K562 (cell line): ENCODE results near the gene SPAG9. TPM values are rescaled to one million over a fixed set of nuclear protein-coding genes. Genes with fewer than 3 reads are reported as not detected.

Experiments used
- CSDE1 ChIP-seq, 2 experiments: fragments of 450-650 bp; IDR thresholded peaks; 2 replicates each; pipeline ENCODE4 v1.6.1; 2016; ENCODE audit warnings: mild to moderate bottlenecking in 1 of 2
- CXXC5 ChIP-seq: fragments of 250-450 bp; sonication (Bioruptor Pico); IDR thresholded peaks from 2 replicates; pipeline ENCODE4 v1.8.0; 2022; ENCODE audit warnings: inconsistent platforms, mild to moderate bottlenecking, moderate library complexity
- EP300 ChIP-seq: IDR thresholded peaks from 2 replicates; pipeline ENCODE4 v1.6.1; 2012; ENCODE audit warnings: low read length, improper control_type of control experiment
- FOXJ2 ChIP-seq: fragments of 200-800 bp; sonication (Bioruptor generic); IDR thresholded peaks from 2 replicates; pipeline ENCODE4 v1.6.1; 2016; ENCODE audit warnings: missing genetic modification characterization, missing compliant biosample characterization
- FOXK2 ChIP-seq, 2 experiments: fragments of 450-650 bp; IDR thresholded peaks in 1 of 2; conservative IDR thresholded peaks in 1 of 2; 2 replicates each; pipeline ENCODE4 v1.6.1; 2016; ENCODE audit warnings: low read depth in 2 of 2, mild to moderate bottlenecking in 1 of 2
- HINFP ChIP-seq: fragments of 450-650 bp; conservative IDR thresholded peaks from 2 replicates; pipeline ENCODE4 v1.6.1; 2016; ENCODE audit warnings: missing genetic modification characterization, low read depth, mild to moderate bottlenecking, control low read depth, missing compliant biosample characterization
- HMBOX1 ChIP-seq: sonication (generic); IDR thresholded peaks from 2 replicates; pipeline ENCODE4 v1.6.1; 2016
- HMGXB4 ChIP-seq: sonication (generic); formaldehyde crosslinking; IDR thresholded peaks from 2 replicates; pipeline ENCODE4 v1.8.1; 2023; ENCODE audit warnings: mild to moderate bottlenecking, missing genetic modification reagents
- MXI1 ChIP-seq: IDR thresholded peaks from 2 replicates; pipeline ENCODE4 v1.6.1; 2011; ENCODE audit warnings: low read depth, mild to moderate bottlenecking, improper control_type of control experiment, low read length
- NFIC ChIP-seq: fragments of 450-650 bp; IDR thresholded peaks from 2 replicates; pipeline ENCODE4 v1.6.1; 2017; ENCODE audit warnings: mild to moderate bottlenecking, inconsistent platforms
- PKNOX1 ChIP-seq: fragments of 450-650 bp; IDR thresholded peaks from 2 replicates; pipeline ENCODE4 v1.6.1; 2016
- RBM15 ChIP-seq: fragments of 200-400 bp; formaldehyde crosslinking; IDR thresholded peaks from 2 replicates; pipeline ENCODE4 v1.6.1; 2018; ENCODE audit warnings: mild to moderate bottlenecking, low read length, moderate library complexity; ENCODE audit not compliant: insufficient read depth
- SMARCE1 ChIP-seq: fragments of 450-650 bp; IDR thresholded peaks from 2 replicates; pipeline ENCODE4 v1.7.1; 2016; ENCODE audit warnings: mild to moderate bottlenecking
- STAT5A ChIP-seq: IDR thresholded peaks from 2 replicates; pipeline ENCODE4 v1.6.1; 2012; ENCODE audit warnings: low read length, inconsistent platforms, borderline replicate concordance
- TAL1 ChIP-seq: fragments of 450-650 bp; IDR thresholded peaks from 2 replicates; pipeline ENCODE4 v1.6.1; 2016; ENCODE audit warnings: mild to moderate bottlenecking
- TCF3 ChIP-seq: sonication (generic); formaldehyde crosslinking; IDR thresholded peaks from 2 replicates; pipeline ENCODE4 v1.4.0; 2020; ENCODE audit warnings: mild to moderate bottlenecking, missing genetic modification reagents
- ZBTB5 ChIP-seq: fragments of 450-650 bp; IDR thresholded peaks from 2 replicates; pipeline ENCODE4 v1.6.1; 2017; ENCODE audit warnings: antibody characterized with exemption
- ZNF121 ChIP-seq: sonication (generic); formaldehyde crosslinking; conservative IDR thresholded peaks from 2 replicates; pipeline ENCODE4 v1.8.0; 2022; ENCODE audit warnings: missing genetic modification reagents
- ZNF398 ChIP-seq: fragments of 250-450 bp; sonication (Bioruptor Pico); IDR thresholded peaks from 2 replicates; pipeline ENCODE4 v1.8.0; 2021; ENCODE audit warnings: moderate library complexity, mild to moderate bottlenecking, inconsistent platforms
- polyA plus RNA-seq, 8 experiments: library from polyadenylated mRNA; depleted of rRNA in 4 of 8; stranded (reverse) in 5 of 8; unstranded in 3 of 8; fragments of >200 nt; fragmentation: Nextera tagmentation in 2 of 8; fragmentation: Illumina TruSeq in 1 of 8; extraction: Ambion mirVana in 2 of 8; extraction: Trizol in 1 of 8; gene quantifications; 2 replicates each; pipeline versions ENCODE4 v1.2.1 to v1.2.3, GENCODE V29; 2011 to 2014; ENCODE audit warnings: inconsistent platforms in 1 of 8, missing spikeins in 1 of 8
- total RNA-seq, 7 experiments: library from RNA; depleted of rRNA in 6 of 7; stranded (reverse); fragments of >200 nt in 6 of 7; fragmentation: Illumina TruSeq in 2 of 7; extraction: Trizol in 2 of 7; gene quantifications; 2 replicates each; pipeline versions ENCODE4 v1.2.1 to v1.2.3, GENCODE V29; 2011 to 2021; ENCODE audit warnings: low replicate concordance in 1 of 7

SPAG9 gene
- total and polyA plus RNA-seq, 9 of the 15 experiments (the other 6 are each of a cell fraction or from before 2014, with no cell fraction given) = 12.2 to 99.2 (median 58.2) TPM

- TF ChIP-seq ZNF121 (CRISPR knock-in tag) (no peak), TAL1 (no peak), MXI1 (peak; percentile 99), HINFP (tag) (peak; percentile 92), PKNOX1 (peak; percentile 98), FOXK2 (conservative IDR thresholded peaks at IDR 0.05 in 1 of 2, IDR thresholded peaks at IDR 0.05 in 1 of 2; ENCODE audit: low read depth in 2 of 2) (0 out of 4 replicates have a peak, but pooled peaks of 1 of the 2 experiments have one; percentile 18), HMGXB4 (CRISPR knock-in tag) (no peak), CXXC5 (CRISPR knock-in tag) (peak; percentile 37; the same call in 1 of the 2 replicates), TCF3 (CRISPR knock-in tag) (no peak), FOXJ2 (tag) (peak; percentile 98), NFIC (0 out of 2 replicates have a peak, but pooled peaks have one; percentile 33), EP300 (0 out of 2 replicates have a peak, but pooled peaks have one; percentile 9), ZBTB5 (peak; percentile 83), CSDE1 (IDR thresholded peaks at IDR 0.05) (peak in 1 of 2 experiments; percentile 92; a peak in 2 of 4 replicates), ZNF398 (CRISPR knock-in tag) (no peak), STAT5A (peak; percentile 87), HMBOX1 (0 out of 2 replicates have a peak, but pooled peaks have one; percentile 41), SMARCE1 (no peak), RBM15 (no peak)
Measured at GRCh38 chr17:51128076-51128475, 7.4 kb upstream of the SPAG9 start (continued).
